LHCN-M2 (cell line): ENCODE data around the gene TEKTIP1. TPM values are rescaled to one million over a fixed set of nuclear protein-coding genes. Genes with fewer than 3 reads are reported as not detected.

Source experiments
- DNase-seq: peaks from one replicate; pipeline ENCODE4 v3.0.0-alpha.2; 2012; ENCODE audit warnings: low read depth
- total RNA-seq: library from RNA; depleted of rRNA; stranded (reverse); fragments of >200 nt; gene quantifications from 2 replicates; pipeline ENCODE4 v1.2.3, GENCODE V29; 2014; rRNA removed

Gene TEKTIP1
- total RNA-seq, 1 experiment from 2014 or later: not detected

GRCh38 chr19:3585301-3586126 is 46.5 kb downstream of the TEKTIP1 start, which contains the start of gene GIPC3:
GIPC3 (plus strand) TSS chr19:3585478; CDS start chr19:3585598, 120 bp downstream.
- no peak for DNase-seq

GRCh38 chr19:3586127-3586626 is 47.2 kb downstream of the TEKTIP1 start:
- DNase-seq: no peak

- no peak for DNase-seq
These were observed 47.9 kb downstream of the TEKTIP1 start for GRCh38 chr19:3586707-3587346.

GRCh38 chr19:3589439-3589838 is 50.5 kb downstream of the TEKTIP1 start:
- no peak for DNase-seq

- DNase-seq: no peak
These were observed 51.0 kb downstream of the TEKTIP1 start for GRCh38 chr19:3589949-3590348.

- no peak for DNase-seq
These were observed 52.2 kb downstream of the TEKTIP1 start for GRCh38 chr19:3590991-3591659.

GRCh38 chr19:3591876-3592613 is 53.1 kb downstream of the TEKTIP1 start:
- no peak for DNase-seq

- DNase-seq: no peak
These were observed 54.2 kb downstream of the TEKTIP1 start for GRCh38 chr19:3593156-3593555.

Other genes with a start within 250 kb of the TEKTIP1 start
- gene NFIC, start 172.6 kb upstream of the TEKTIP1 start, total RNA-seq: 53.3 and 61.3 TPM in 2 replicates
- gene SMIM24, start 58.6 kb upstream of the TEKTIP1 start, total RNA-seq: 0.40 TPM in 1 of 2 replicates, not detected in the other
- not detected in 2 replicates for gene SMIM44, start 55.7 kb upstream of the TEKTIP1 start, total RNA-seq
- gene DOHH, start 38.5 kb upstream of the TEKTIP1 start, total RNA-seq: 25.0 and 26.2 TPM in 2 replicates
- gene FZR1, start 32.9 kb upstream of the TEKTIP1 start, total RNA-seq: 56.5 and 60.1 TPM in 2 replicates
- 115 and 145 TPM in 2 replicates for gene MFSD12, start 18.4 kb downstream of the TEKTIP1 start, total RNA-seq
- gene HMG20B, start 33.8 kb downstream of the TEKTIP1 start, total RNA-seq: 127 and 135 TPM in 2 replicates
- 0.06 and 0.17 TPM in 2 replicates for gene GIPC3, start 46.3 kb downstream of the TEKTIP1 start, total RNA-seq
- gene TBXA2R, start 67.7 kb downstream of the TEKTIP1 start, total RNA-seq: 0.57 and 0.64 TPM in 2 replicates
- gene CACTIN, start 87.6 kb downstream of the TEKTIP1 start, total RNA-seq: 32.3 and 35.8 TPM in 2 replicates
- 26.4 and 29.0 TPM in 2 replicates for gene PIP5K1C, start 161.3 kb downstream of the TEKTIP1 start, total RNA-seq
- gene TJP3, start 169.2 kb downstream of the TEKTIP1 start, total RNA-seq: not detected in 2 replicates
- gene APBA3, start 222.5 kb downstream of the TEKTIP1 start, total RNA-seq: 19.3 and 28.5 TPM in 2 replicates
- gene MRPL54, start 223.5 kb downstream of the TEKTIP1 start, total RNA-seq: 38.0 and 50.2 TPM in 2 replicates
- gene RAX2, start 233.1 kb downstream of the TEKTIP1 start, total RNA-seq: not detected in 2 replicates
- gene MATK, start 247.2 kb downstream of the TEKTIP1 start, total RNA-seq: not detected in 2 replicates